Cardiac atrium fibroblast (primary cell): ENCODE results near the gene C6orf47. TPM values are rescaled to one million over a fixed set of nuclear protein-coding genes. Genes with fewer than 3 reads are reported as not detected.

ENCODE experiments used
- total RNA-seq: library from RNA; depleted of rRNA; stranded (reverse); fragments of >200 nt; gene quantifications from 2 replicates; pipeline ENCODE4 v1.2.3, GENCODE V29; 2015

The C6orf47 gene, protein sequence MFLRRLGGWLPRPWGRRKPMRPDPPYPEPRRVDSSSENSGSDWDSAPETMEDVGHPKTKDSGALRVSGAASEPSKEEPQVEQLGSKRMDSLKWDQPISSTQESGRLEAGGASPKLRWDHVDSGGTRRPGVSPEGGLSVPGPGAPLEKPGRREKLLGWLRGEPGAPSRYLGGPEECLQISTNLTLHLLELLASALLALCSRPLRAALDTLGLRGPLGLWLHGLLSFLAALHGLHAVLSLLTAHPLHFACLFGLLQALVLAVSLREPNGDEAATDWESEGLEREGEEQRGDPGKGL
- 15.3 and 19.9 TPM in 2 replicates for total RNA-seq

DNA sequence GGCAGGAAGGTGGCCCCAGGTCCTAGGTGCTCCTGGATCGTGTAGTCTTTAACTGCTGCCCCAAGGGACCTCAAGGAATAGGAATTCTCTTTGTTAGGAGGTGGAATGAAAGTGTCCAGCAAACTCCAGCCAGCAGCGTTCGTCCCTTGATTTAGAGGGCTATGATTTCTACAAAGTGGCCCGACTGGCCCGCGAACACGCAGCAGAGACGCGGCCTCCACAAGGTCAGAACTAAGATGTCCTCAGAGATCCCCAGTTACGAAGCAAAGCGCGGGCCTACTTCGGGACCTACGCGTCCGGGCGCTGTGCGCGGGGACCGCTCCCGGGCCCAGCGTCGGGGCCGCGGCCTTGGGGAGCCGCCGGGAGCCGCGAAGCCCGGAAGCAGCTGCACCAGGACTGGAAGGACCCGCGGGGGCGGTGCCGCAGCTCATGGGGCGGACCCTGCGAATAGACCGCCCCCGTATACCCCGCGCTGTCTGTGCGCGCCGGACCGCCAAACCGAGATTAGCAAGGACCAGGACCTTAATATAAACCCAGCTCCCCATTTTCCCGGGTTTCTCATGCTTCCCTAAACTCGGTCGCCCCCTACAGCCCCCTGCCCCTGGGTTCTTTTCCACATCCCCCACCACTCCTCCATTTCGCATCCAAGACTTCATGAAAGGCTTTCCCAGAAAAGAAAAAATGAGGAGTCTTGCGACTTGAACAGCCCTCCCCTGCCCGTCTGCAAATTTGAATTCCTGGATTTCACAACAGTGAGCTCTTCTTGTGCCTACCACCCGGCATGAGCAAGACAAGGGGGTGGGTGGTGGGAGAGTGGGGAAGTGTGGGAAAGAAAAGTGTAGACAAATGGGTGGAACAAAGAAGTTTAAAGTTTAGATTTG lies at the start of gene C6orf47:
Gene C6orf47, minus strand, starts transcription at position 398 of the 881 bp plus-strand sequence. CDS start 831 bp downstream, outside the sequence.

DNA sequence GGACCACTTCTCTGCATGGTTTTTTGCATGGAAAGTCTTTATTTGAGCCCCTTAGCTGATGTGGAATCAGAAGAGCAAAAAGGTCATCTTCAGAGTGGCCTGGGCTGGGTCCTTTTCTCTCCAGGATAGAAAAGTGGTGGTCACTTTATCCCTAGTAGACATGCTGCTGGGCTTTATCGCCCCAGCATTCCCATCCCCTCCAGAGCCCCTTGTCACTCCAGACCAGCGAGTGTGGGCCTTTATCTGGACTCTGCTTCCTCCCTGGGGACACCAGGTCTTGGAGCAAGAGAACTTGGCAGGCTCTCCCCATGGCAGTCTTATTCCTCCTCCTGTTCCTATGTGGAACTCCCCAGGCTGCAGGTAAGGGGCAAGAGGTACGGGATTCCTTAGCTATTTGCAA lies 46.0 kb upstream of the C6orf47 start, which contains the start of gene LY6G6F:
Gene LY6G6F, plus strand, starts transcription at position 268 of the 400 bp plus-strand sequence. Its CDS starts 41 bp downstream, at position 309.

DNA sequence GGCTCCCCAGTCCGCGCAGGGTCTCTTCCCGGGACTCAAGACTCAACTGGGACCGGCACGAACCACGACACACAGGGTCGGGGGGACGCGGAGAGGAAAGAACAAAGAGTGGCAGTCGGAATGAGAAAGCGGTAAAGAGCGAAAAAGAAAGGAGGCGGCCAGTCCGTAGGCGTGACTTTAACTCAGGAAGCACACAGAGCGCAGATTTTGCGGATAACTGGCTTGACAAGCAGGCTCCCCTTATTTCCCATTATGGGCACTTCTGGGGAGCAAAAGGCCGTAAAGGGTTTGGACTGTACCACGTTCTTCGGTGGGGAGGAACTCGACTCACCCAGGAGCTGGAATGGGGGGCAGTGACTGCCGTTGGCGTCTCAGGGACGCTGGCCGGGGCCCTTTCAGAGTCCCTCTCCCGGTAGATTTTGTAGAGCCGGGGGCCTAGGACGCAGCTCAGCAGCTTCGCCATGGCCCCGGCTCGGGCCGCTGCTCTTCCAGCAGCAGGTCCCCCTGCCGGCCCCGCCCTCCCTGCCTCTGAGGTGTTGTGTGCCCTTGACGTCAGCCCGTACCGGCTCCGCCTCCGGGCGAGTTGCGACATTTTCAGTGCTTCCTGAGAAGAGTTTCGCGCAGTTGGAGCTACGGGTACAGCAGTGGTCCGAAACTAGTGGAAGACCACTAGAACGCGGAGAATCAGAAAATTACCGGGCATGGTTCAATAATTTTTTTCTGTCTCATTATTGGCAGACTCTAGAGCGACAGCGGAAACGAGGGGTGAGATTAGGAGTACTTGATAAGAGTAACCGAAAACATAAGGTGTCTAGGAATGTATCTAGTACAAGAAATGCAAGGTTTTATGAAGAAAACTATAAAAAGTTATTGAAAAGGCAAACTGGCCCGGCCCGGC lies 42.5 kb upstream of the C6orf47 start, which contains the start of gene ABHD16A:
Gene ABHD16A, minus strand, starts transcription at position 506 of the 898 bp plus-strand sequence. Its CDS starts 43 bp downstream, at position 463.

DNA sequence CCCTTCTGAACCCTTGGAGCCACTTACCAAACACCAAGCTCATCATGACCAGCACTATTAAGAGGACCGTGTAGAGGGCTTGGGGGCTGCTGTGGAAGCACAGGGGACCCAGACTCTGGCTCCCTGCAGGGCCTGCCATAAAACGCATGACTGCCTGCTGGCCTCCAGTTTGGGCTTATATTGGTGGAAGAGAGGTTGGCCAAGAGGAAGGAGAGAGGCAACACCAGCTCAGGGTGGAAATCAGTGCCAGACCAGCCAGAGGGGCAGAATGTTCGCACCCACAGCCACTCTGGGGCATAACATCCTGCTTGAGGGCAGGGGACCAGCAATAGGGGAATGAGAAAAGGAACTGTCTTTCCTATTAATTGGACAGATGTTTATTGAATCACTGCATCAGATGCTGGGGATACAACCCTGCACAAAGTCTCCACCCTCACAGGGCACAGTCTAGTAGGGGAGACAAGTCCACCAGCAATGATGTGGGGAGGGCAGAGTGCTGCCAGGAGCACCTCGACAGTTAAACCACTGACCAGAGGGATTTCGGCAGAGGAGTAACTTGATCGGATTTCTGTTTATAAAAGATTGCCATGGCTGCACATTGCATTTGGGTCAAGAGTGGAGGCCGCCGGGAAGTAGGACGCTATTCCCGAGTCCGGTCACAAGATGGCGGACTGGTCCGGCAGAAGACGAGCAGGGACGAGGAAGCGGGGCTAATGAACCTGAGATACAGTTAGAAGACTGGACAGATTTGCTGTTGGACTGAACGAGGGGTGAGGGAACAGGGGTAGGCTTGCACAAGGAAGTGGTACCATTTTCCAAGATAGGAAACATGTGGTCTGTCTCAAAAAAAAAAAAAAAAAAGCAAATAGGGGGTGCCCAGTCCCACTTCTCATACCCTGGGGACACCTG lies 19.9 kb upstream of the C6orf47 start, which contains the start of gene LY6G5C:
Gene LY6G5C, minus strand, starts transcription at position 842 of the 909 bp plus-strand sequence. Its CDS starts 694 bp downstream, at position 148.

DNA sequence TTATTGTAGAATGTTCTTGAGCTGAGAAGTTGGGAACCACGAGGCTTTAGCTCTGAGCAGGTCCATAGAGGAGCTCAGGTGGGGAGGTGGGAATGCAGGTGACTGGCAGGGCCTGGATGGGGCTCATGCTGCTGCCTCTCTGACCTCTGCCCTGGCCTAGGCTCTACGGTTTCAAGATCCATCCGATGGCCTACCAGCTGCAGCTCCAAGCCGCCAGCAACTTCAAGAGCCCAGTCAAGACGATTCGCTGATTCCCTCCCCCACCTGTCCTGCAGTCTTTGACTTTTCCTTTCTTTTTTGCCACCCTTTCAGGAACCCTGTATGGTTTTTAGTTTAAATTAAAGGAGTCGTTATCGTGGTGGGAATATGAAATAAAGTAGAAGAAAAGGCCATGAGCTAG lies 9.1 kb upstream of the C6orf47 start, which contains the start of gene LY6G5B:
Gene LY6G5B, plus strand, starts transcription at position 301 of the 400 bp plus-strand sequence. CDS start 975 bp downstream, outside the sequence.

DNA sequence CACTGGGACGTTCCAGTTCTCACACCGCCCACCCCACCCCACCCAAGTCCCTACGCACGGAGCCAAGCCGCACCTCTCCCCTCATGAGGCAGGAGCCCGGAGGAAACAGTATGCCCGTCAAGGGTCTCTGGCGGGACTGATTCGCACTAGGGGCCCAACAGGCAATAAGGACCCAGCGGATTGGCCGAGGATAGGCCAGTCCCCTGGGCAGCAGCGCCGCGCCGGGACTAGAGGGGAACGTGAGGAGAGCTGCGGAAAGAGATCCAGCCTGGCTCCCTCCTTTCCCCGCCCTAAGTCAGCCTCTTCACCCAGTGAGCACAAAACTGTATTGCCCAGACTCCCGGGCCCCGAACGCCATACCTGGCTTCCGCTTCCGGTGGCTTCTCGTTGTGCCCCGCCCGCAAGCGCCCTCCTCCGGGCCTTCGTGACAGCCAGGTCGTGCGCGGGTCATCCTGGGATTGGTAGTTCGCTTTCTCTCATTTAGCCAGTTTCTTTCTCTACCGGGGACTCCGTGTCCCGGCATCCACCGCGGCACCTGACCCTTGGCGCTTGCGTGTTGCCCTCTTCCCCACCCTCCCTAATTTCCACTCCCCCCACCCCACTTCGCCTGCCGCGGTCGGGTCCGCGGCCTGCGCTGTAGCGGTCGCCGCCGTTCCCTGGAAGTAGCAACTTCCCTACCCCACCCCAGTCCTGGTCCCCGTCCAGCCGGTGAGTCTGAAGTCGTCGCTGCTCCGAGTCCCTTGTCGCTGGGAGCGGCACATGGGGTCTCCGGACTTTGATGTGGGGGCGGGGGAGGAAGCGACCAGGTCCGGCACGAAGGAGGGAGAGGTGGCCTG lies 5.1 kb upstream of the C6orf47 start, which contains the start of gene CSNK2B:
Gene CSNK2B, plus strand, starts transcription at position 580 of the 836 bp plus-strand sequence. CDS start 752 bp downstream, outside the sequence.

DNA sequence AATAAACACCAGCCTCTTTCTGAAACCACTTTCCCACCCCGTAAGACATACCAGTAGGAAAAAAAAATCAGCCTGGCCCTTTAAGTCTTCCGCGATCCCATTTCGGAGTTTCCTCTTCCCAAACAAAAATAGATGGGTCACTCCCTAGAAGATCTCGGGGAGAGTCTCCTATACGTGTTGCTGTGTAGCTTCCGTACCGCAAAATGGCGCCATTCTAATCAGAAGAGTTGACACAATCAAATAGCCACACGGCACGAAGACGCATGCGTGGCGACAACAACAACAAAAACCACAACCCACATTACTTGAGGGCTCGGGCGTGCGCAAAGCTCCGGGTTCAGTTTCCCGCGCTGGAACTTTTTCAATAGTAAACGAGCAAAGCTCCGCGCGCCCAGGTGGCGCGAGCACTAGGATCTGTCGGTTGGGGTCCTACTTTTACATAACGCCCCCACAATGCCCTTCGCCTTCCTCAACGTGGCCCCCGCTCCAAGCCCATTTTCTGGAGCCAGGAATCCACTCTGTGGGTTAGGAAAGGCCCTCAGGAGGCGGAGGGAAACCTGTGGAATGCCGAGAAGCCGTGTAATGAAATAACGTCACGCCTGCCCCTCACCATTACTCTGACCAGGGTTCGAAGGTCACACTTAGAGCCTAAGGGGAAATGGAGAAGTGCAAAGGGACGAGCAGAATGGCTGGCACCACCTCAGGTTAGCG lies 4.4 kb upstream of the C6orf47 start, which contains the start of gene GPANK1:
Gene GPANK1, minus strand, starts transcription at position 208 of the 711 bp plus-strand sequence. CDS start 519 bp downstream, outside the sequence.

DNA sequence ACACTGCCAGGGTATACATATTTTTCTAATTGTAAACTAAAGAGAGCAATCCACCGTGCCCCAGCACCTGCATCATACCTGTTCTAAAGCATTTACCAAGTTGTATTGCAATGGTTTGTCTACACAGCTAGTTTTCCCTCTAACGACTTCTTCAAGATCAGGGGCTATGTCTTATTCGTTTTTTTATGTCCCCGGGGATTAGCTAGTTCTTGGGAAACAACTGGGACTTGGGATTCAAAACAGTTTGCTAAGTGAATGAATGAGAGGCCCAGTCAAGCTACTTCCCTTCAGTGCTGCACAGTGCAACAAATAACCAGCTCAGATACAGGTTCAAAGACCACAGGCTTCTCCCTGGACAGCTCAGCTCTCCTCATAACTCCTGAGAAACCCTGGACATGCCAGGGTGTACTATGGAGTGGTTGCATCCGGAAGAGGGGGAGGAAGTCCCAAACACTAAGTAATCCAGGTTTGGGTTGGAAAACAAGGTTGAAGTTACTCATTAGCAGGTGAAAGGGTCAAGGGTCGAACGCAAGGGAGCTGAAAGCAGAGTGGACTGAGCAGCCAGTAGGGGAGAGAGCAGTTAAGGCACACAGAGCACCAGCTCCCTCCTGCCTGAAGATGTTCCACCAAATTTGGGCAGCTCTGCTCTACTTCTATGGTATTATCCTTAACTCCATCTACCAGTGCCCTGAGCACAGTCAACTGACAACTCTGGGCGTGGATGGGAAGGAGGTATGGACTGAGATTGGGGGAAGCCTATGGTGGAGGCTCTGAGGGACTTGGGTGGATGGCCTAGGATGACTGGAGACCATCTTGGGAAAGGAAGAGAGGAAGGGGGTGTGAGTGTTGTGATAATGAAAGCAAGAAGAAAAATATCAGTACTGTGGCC lies 5.0 kb downstream of the C6orf47 start, which contains the start of gene APOM:
Gene APOM, plus strand, starts transcription at position 546 of the 889 bp plus-strand sequence. Its CDS starts 73 bp downstream, at position 619.

DNA sequence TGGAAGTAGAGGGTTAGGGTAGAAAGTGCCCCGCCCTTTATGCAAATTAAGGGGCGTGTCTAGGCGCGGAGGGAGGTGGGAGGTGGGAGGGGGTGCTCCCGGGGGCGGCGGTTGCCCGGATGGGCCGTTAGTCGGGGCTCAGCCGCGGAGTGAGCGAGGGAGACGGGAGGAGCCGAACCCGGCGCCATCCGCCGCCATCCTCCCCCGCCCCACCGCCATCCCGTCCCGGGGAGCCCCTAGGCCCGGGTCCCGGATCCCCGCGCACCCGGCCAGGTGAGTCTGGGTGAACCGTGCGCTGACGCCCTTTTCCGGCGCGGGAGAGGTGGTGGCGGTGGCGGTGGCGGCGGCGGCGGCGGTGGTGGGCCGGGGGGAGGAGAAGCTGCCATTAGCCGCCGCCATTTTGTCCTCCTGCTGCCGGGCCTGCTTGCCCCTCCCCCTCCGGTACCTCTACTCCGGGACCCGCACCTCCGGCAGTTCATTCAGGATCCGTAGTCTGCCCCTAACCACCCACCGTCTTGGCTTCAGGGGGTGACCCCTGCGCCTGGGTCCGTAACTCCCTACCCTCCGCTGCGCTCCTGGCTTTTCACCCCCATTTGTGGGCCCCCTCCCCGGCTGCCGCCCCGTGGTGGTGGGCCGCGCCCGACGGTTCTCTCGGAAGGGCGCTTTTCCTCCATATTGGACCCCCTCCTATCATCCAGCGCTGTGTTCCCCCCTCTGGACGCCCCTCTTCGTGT lies 39.8 kb downstream of the C6orf47 start, which contains the start of gene PRRC2A:
Gene PRRC2A, plus strand, starts transcription at position 130 of the 734 bp plus-strand sequence. CDS start 2,075 bp downstream, outside the sequence.

DNA sequence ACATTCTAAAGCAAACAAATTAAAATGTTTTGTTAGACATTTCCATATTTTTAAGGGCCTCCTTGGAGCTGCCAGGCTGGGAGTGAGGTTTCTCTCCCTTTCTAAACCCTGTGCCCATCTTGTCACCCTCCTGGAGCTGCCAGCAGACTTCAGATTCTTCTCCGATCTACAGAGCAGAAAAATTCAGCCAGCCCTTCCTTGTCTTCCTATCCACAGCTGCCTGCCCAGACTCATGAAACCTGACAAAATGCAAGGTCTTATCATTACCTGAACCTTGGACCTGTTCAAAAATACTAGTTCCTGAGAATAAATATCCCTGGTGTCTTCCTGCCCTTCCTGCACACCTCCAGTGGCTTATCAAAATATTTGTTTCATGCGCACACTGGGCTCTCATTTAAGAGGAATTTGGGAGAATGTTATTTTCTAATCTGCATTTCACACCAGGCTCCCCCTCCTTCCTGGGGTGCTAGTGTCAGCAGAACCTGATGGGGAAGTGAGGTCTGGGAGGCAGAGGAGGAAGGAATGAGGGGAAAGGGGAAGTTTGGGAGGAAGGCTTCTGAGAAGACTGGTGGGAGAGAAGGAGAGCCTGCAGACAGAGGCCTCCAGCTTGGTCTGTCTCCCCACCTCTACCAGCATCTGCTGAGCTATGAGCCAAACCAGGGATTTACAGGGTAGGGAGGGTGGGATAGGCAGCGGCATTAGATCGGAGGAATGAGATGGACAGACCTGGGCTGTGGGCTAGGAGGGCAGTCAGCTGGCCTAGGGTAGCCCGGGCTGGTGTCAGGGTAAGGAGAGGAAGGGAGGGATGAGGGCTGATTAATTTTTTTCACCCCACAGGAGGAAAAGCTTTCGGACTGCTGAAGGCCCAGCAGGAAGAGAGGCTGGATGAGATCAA lies 45.6 kb downstream of the C6orf47 start, which contains the start of gene AIF1:
Gene AIF1, plus strand, starts transcription at position 551 of the 895 bp plus-strand sequence. Its CDS starts 96 bp downstream, at position 647.

Other genes with a start within 250 kb of the C6orf47 start
- 7.2 and 7.9 TPM in 2 replicates for gene MICB, start 162.6 kb downstream of the C6orf47 start, total RNA-seq
- not detected in 2 replicates for gene MCCD1, start 131.8 kb downstream of the C6orf47 start, total RNA-seq
- 272 and 278 TPM in 2 replicates for gene DDX39B, start 118.8 kb downstream of the C6orf47 start, total RNA-seq
- 1.3 TPM in 2 replicates for gene ATP6V1G2, start 114.2 kb downstream of the C6orf47 start, total RNA-seq
- gene NFKBIL1, start 113.2 kb downstream of the C6orf47 start, total RNA-seq = 16.5 and 24.9 TPM in 2 replicates
- not detected in 2 replicates for gene LTA, start 88.5 kb downstream of the C6orf47 start, total RNA-seq
- 0.16 and 0.54 TPM in 2 replicates for gene TNF, start 85.2 kb downstream of the C6orf47 start, total RNA-seq
- not detected in 2 replicates for gene LTB, start 78.4 kb downstream of the C6orf47 start, total RNA-seq
- 1.8 TPM in 1 of 2 replicates, not detected in the other for gene LST1, start 74.5 kb downstream of the C6orf47 start, total RNA-seq
- not detected in 2 replicates for gene NCR3, start 67.8 kb downstream of the C6orf47 start, total RNA-seq
- gene AIF1, start 45.5 kb downstream of the C6orf47 start, total RNA-seq = not detected in 2 replicates
- gene PRRC2A, start 40.1 kb downstream of the C6orf47 start, total RNA-seq = 59.4 and 74.7 TPM in 2 replicates
- 200 and 228 TPM in 2 replicates for gene BAG6, start 8.1 kb downstream of the C6orf47 start, total RNA-seq
- gene APOM, start 4.9 kb downstream of the C6orf47 start, total RNA-seq = 7.6 TPM in 1 of 2 replicates, not detected in the other
- 23.2 and 28.5 TPM in 2 replicates for gene GPANK1, start 4.2 kb upstream of the C6orf47 start, total RNA-seq
- 218 and 219 TPM in 2 replicates for gene CSNK2B, start 5.3 kb upstream of the C6orf47 start, total RNA-seq
- 1.1 and 1.5 TPM in 2 replicates for gene LY6G5B, start 9.2 kb upstream of the C6orf47 start, total RNA-seq
- gene LY6G5C, start 20.3 kb upstream of the C6orf47 start, total RNA-seq = not detected in 2 replicates
- 28.3 and 28.8 TPM in 2 replicates for gene ABHD16A, start 42.5 kb upstream of the C6orf47 start, total RNA-seq
- gene LY6G6F, start 46.1 kb upstream of the C6orf47 start, total RNA-seq = not detected in 2 replicates
- not detected in 2 replicates for gene LY6G6D, start 54.6 kb upstream of the C6orf47 start, total RNA-seq
- gene LY6G6C, start 61.0 kb upstream of the C6orf47 start, total RNA-seq = not detected in 2 replicates
- not detected in 2 replicates for gene MPIG6B, start 62.6 kb upstream of the C6orf47 start, total RNA-seq
- gene DDAH2, start 68.5 kb upstream of the C6orf47 start, total RNA-seq = 32.1 and 53.8 TPM in 2 replicates
- gene CLIC1, start 75.8 kb upstream of the C6orf47 start, total RNA-seq = 478 and 525 TPM in 2 replicates
- 2.1 and 4.3 TPM in 2 replicates for gene MSH5, start 79.2 kb upstream of the C6orf47 start, total RNA-seq
- gene SAPCD1, start 101.9 kb upstream of the C6orf47 start, total RNA-seq = 0.54 TPM in 1 of 2 replicates, not detected in the other
- gene VWA7, start 116.5 kb upstream of the C6orf47 start, total RNA-seq = under 0.01 TPM in 1 of 2 replicates, not detected in the other
- 40.1 and 59.8 TPM in 2 replicates for gene VARS1, start 135.0 kb upstream of the C6orf47 start, total RNA-seq
- 20.9 and 37.3 TPM in 2 replicates for gene LSM2, start 146.2 kb upstream of the C6orf47 start, total RNA-seq
- 0.49 TPM in 1 of 2 replicates, not detected in the other for gene HSPA1L, start 154.5 kb upstream of the C6orf47 start, total RNA-seq
- 59.8 and 77.6 TPM in 2 replicates for gene HSPA1A, start 154.8 kb upstream of the C6orf47 start, total RNA-seq
- 61.4 and 72.9 TPM in 2 replicates for gene HSPA1B, start 167.0 kb upstream of the C6orf47 start, total RNA-seq
- gene NEU1, start 202.0 kb upstream of the C6orf47 start, total RNA-seq = 37.5 and 55.9 TPM in 2 replicates
- not detected in 2 replicates for gene SLC44A4, start 218.2 kb upstream of the C6orf47 start, total RNA-seq
- gene EHMT2, start 236.9 kb upstream of the C6orf47 start, total RNA-seq = 26.0 and 35.0 TPM in 2 replicates
- gene ZBTB12, start 241.3 kb upstream of the C6orf47 start, total RNA-seq = 1.8 and 2.1 TPM in 2 replicates